Pancreas (tissue), 10 donors: ENCODE results near the gene ATG5. TPM values are rescaled to one million over a fixed set of nuclear protein-coding genes. Genes with fewer than 3 reads are reported as not detected.

Experiments used
- ATAC-seq, 4 donors: fragments of 200-7000 bp; cut with Tn5 transposase; one replicate each; pipeline versions ENCODE4 v1.8.0 to v1.9.1; 2020; ENCODE audit warnings: mild to moderate bottlenecking in 4 of 4, moderate library complexity in 4 of 4
- DNase-seq, 6 donors: peaks; one replicate each; pipeline ENCODE4 v3.0.0-alpha.2; 2020
- FAIRE-seq: peaks from 2 replicates; lab custom pipeline; 2012; peaks lifted over from hg19 to GRCh38; lab: Jason Lieb, UNC
- H3K27ac ChIP-seq, 4 donors: fragments of 200-600 bp; sonication (generic); 1 replicate in 3 of 4; 2 replicates in 1 of 4; pipeline versions ENCODE4 v1.5.0 to v1.8.0; 2020
- H3K27me3 ChIP-seq, 4 donors: fragments of 200-600 bp; one replicate each; pipeline ENCODE4 v1.8.0; 2021
- H3K36me3 ChIP-seq, 3 donors: fragments of 200-600 bp; sonication (generic) in 1 of 3; one replicate each; pipeline versions ENCODE4 v1.5.0 to v1.8.0; 2020 to 2021
- H3K4me1 ChIP-seq, 3 donors: fragments of 200-600 bp; one replicate each; pipeline ENCODE4 v1.8.0; 2021
- H3K4me3 ChIP-seq, 4 donors: fragments of 200-600 bp; sonication (generic) in 2 of 4; one replicate each; pipeline versions ENCODE4 v1.5.0 to v1.8.0; 2020 to 2021
- H3K9me3 ChIP-seq, 4 donors: fragments of 200-600 bp; one replicate each; pipeline ENCODE4 v1.8.0; 2021
- CTCF ChIP-seq, 4 donors: fragments of 200-600 bp; sonication (generic) in 3 of 4; IDR thresholded peaks; one replicate each; pipeline versions ENCODE4 v1.5.0 to v1.8.0; 2021; ENCODE audit warnings: antibody characterized with exemption in 4 of 4
- WGBS, 2 donors: extraction: QIAGEN DNeasy Blood & Tissue Kit; methylation state at CpG; one replicate each; pipeline ENCODE4 v1.1.7; 2013; 5-methylcytosine and 5-hydroxymethylcytosine counted together
- intact Hi-C, 3 donors: fragments of 100-400 bp; cut with DNase I; formaldehyde crosslinking; loops; one replicate each; pipeline versions ENCODE4 v1.11.1 to v1.14.2; 2022
- polyA plus RNA-seq, 2 donors: library from polyadenylated mRNA; stranded (reverse); fragments of 200-250 nt; gene quantifications; one replicate each; pipeline ENCODE4 v1.2.3, GENCODE V29; 2013
- total RNA-seq, 6 donors: library from RNA; stranded (reverse); fragmentation: NEBNext Ultra II Directional in 4 of 6; extraction: Animal tissue kit (Norgen Biotek cat#: 25700) in 4 of 6; gene quantifications; one replicate each; pipeline versions ENCODE4 v1.2.1 to v1.2.4, GENCODE V29; 2021 to 2023
- donor health status: healthy with polysubstance abuse.
- donor health status: DM: no; HTN: no; CAD: no; lungs with moderate emphysema.
- donor health status: DM: no; HTN: no; CAD: no.
- donor health status: control.
- donor health status: control.
- donor health status: Bipolar disorder and iron deficiency.
- donor health status: DM: yes; HTN: yes; CAD: no.
- donor health status: DM: no; HTN: no; CAD: no.
- donor health status: DM: no; HTN: no; CAD: no.
- donor health status: DM: yes; HTN: yes; CAD: no.

Gene ATG5
- total and polyA plus RNA-seq, 8 donors, result 8.2 to 15.7 (median 10.8) TPM

- no peak overlapping the region for H3K4me3 ChIP-seq
- no peaks in the 10 kb centered on the region for H3K36me3 ChIP-seq
- no peaks in the 10 kb centered on the region for H3K9me3 ChIP-seq
- H3K27me3 ChIP-seq, result no peaks in the 10 kb centered on the region
- DNase-seq, result no peak
- no peaks in the 10 kb centered on the region for H3K4me1 ChIP-seq
- ATAC-seq, result peak in 1 of 4 donors; percentile 51
- no peak for TF ChIP-seq CTCF (IDR thresholded peaks at IDR 0.05)
- H3K27ac ChIP-seq, result no peak overlapping the region
- intact Hi-C loops, result no loop called here
- no peak for FAIRE-seq
Measured at GRCh38 chr6:106225581-106225980, 100.0 kb downstream of the ATG5 start.

GRCh38 chr6:106223300-106223930 is 102.1 kb downstream of the ATG5 start:
- peak; percentile 66 to 90 (median 81) for ATAC-seq
- peak; percentile 81 for FAIRE-seq
- Histone ChIP-seq H3K27ac (no peak overlapping the region), H3K4me3 (no peak overlapping the region), H3K9me3 (no peaks in the 10 kb centered on the region), H3K4me1 (no peaks in the 10 kb centered on the region), H3K27me3 (no peaks in the 10 kb centered on the region), H3K36me3 (no peaks in the 10 kb centered on the region)
- peak in 3 of 6 donors; percentile 26 to 49 (median 45) for DNase-seq
- TF ChIP-seq CTCF (IDR thresholded peaks at IDR 0.05), result peak in 3 of 4 donors; percentile 38
- intact Hi-C loops, result no loop called here
- WGBS, 2 donors, result 22 to 34% methylated on average over 2 of the region's 2 CpGs

- Histone ChIP-seq H3K4me3 (no peak overlapping the region), H3K27me3 (no peaks in the 10 kb centered on the region), H3K27ac (no peak overlapping the region), H3K36me3 (no peaks in the 10 kb centered on the region), H3K4me1 (no peaks in the 10 kb centered on the region), H3K9me3 (no peaks in the 10 kb centered on the region)
- ATAC-seq (no peak), DNase-seq (no peak), FAIRE-seq (no peak)
- intact Hi-C loops, result no loop called here
- TF ChIP-seq CTCF (IDR thresholded peaks at IDR 0.05), result no peak
Measured at GRCh38 chr6:106220485-106220884, 105.1 kb downstream of the ATG5 start.

GRCh38 chr6:106216527-106216926 is 109.0 kb downstream of the ATG5 start:
- no peaks in the 10 kb centered on the region for H3K27me3 ChIP-seq
- H3K9me3 ChIP-seq, result no peaks in the 10 kb centered on the region
- no peaks in the 10 kb centered on the region for H3K4me1 ChIP-seq
- TF ChIP-seq CTCF (IDR thresholded peaks at IDR 0.05), result no peak
- DNase-seq (no peak), ATAC-seq (no peak), FAIRE-seq (no peak)
- intact Hi-C loops, result no loop called here
- H3K27ac ChIP-seq, result no peak overlapping the region
- WGBS, 2 donors, result 82 to 90% methylated on average over 1 of the region's 1 CpG
- no peaks in the 10 kb centered on the region for H3K36me3 ChIP-seq
- H3K4me3 ChIP-seq, result no peak overlapping the region

GRCh38 chr6:106215608-106216007 is 110.0 kb downstream of the ATG5 start:
- Histone ChIP-seq H3K4me1 (no peaks in the 10 kb centered on the region), H3K27me3 (no peaks in the 10 kb centered on the region), H3K27ac (no peak overlapping the region), H3K36me3 (no peaks in the 10 kb centered on the region), H3K9me3 (no peaks in the 10 kb centered on the region), H3K4me3 (no peak overlapping the region)
- ATAC-seq (no peak), FAIRE-seq (no peak), DNase-seq (no peak)
- intact Hi-C loops, result no loop called here
- TF ChIP-seq CTCF (IDR thresholded peaks at IDR 0.05), result no peak
- WGBS, 2 donors, result 93% methylated on average over 3 of the region's 3 CpGs
